GM12864 (cell line): Measurements from ENCODE around the gene SRSF5.

Source experiments
- DNase-seq: peaks from one replicate; pipeline ENCODE4 v3.0.0-alpha.2; 2011; ENCODE audit warnings: low read depth
- H3K4me3 ChIP-seq: 2 replicates; pipeline ENCODE4 v1.5.1; 2011; ENCODE audit warnings: mild to moderate bottlenecking, low read depth, low read length, control low read depth
- TF ChIP-seq, protein P1 (sequence below): IDR thresholded peaks from 2 replicates; pipeline ENCODE4 v1.5.1; 2011; ENCODE audit warnings: low read depth, mild to moderate bottlenecking, moderate library complexity, low read length, control low read depth, inconsistent platforms; ENCODE audit errors: missing control alignments

Gene SRSF5

DNA sequence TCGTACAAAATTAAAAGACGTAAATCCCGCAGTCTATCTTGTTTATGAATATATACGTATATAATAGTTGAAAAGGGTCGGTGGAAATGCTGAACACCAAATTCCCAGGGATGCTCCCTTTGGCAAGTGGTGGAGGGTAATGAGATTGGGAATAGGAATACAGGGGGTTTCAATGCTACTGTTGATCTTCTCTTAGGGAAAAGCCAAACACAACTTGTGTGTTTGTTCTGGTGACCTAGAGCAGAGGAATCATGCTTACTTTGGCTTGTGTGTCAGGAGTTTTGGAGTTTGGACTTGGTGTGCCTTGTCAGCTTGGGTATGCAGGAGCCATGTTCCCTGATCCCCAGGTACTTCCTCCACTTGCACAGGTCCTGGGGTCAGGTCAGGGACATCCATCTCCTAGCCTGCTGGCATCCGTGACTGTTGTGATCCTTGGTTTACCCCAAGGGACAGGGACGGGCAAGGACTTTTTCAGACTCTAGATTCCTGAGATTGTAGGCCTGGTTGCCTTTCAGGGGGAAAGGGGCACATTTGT lies 26.0 kb downstream of the SRSF5 start:
- no peak for DNase-seq
- TF ChIP-seq, protein P1, sequence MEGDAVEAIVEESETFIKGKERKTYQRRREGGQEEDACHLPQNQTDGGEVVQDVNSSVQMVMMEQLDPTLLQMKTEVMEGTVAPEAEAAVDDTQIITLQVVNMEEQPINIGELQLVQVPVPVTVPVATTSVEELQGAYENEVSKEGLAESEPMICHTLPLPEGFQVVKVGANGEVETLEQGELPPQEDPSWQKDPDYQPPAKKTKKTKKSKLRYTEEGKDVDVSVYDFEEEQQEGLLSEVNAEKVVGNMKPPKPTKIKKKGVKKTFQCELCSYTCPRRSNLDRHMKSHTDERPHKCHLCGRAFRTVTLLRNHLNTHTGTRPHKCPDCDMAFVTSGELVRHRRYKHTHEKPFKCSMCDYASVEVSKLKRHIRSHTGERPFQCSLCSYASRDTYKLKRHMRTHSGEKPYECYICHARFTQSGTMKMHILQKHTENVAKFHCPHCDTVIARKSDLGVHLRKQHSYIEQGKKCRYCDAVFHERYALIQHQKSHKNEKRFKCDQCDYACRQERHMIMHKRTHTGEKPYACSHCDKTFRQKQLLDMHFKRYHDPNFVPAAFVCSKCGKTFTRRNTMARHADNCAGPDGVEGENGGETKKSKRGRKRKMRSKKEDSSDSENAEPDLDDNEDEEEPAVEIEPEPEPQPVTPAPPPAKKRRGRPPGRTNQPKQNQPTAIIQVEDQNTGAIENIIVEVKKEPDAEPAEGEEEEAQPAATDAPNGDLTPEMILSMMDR: no peak
- H3K4me3 ChIP-seq: no peak overlapping the region

DNA sequence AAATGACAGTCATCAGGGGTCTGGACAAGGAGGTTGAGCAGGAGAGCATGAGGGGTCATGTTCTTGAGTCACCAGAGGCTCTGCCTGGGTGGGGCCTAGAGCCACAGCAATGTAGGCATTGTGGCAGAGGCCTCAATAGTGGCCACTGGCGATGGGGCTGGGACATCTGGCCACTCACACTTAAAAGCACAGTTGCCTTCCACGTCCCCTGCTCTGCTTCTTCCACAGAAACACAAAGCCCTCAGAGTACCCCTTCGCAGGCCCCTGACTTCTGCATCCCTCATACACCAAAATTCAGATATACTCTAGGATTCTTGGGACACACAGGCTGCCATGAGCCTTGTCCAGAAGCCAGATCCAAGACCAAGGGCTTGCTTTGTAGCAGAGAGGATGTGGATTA lies 27.8 kb downstream of the SRSF5 start:
- TF ChIP-seq, protein P1: no peak
- no peak for DNase-seq

DNA sequence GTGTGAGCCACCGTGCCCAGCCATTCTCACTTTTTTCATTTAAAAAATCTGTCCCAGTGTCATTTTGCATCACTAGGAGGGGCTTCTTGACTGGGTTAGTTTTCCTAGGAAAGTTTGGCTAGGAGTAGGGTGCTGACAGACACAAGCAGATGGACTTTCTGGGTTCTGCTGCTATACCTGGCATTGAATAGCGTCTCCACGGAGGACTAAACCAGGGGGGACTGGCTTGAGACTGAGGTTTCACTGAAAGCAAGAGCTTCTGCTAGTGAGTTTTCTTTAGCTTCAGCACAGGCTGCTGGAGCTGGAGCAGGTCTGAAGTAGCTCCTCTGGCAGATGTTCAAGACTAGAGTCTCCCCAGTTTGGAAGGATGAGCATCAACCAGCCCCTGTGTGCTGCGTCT lies 28.7 kb downstream of the SRSF5 start:
- DNase-seq: no peak
- no peak overlapping the region for H3K4me3 ChIP-seq
- TF ChIP-seq, protein P1: no peak

More for the DNA sequence above, 27.8 kb downstream of the SRSF5 start:
- no peak overlapping the region for H3K4me3 ChIP-seq

DNA sequence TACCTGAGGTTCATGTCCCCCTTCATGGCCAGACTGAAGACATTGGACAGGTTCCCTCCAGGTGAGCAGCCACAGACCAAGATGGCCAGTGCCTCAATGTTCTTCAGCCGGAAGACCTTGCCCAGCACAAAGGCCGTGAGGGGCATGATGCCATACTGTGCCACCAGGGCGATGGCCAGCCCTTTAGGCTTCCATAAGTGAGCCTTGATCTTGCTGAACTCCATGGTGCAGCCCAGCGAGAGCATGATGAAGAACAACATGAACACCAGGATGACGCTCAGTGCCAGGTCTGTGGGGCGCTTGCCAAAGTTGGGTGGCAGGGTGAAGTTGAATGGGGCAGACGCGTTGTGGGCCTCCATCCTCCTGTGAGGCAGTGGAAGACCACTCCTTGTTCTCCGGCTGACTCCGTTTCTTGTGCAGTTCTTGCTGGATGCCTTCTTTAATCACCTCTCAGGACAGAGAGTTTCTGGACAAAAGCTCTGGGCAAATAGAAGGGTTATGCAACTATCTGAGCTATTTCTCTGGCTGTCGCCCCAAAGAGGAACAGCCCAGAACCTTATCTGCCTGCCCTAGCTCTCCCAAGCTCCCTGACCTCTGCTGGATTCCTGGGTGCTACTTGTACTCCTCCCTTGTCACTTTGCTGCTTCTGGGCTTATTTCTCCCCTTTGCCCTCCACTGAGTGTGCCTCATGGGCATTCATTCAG lies 30.0 kb downstream of the SRSF5 start, which contains the start of gene SLC10A1:
Gene SLC10A1, minus strand, starts transcription at position 445 of the 704 bp plus-strand sequence. Its CDS starts 86 bp downstream, at position 359.
- TF ChIP-seq, protein P1: no peak
- no peak for DNase-seq
- H3K4me3 ChIP-seq: no peak within 1 kb of the TSS

DNA sequence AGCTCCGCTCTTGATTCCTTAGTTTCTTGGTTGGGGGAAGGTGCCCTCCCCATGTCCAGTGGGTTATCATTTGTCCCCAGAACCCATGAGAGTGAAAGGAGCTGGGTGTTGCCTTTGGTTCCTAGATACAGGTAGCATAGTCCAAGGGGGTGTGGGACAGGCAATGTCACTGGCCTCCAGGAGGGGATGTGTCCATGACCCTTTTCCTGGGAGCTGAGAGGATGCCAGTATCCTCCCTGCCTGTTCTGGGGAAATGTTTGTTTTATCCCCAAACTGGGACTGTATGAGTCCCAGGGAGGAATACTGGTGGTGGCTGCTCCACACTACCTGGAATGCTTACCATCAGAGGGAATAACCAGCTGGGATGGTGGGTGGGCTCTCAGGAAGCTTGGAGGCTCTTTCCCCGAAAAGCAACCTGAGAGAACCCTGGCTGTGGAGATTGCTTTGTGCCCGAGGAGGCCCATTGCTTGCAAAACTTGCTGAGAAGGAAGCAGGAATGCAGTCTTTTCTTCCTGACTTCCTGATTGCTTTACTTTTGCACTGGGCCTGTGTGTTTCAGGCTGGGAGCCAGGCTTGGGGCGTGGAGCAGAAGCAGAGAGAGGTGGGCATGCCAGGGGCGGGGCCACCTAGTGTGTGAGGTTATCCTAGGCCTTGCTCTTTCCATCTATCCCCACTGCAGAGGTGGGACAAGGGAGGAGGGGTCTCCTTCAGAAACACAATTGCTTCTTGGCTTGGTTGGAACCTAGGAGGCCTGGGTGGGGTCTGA lies 30.8 kb downstream of the SRSF5 start:
- TF ChIP-seq, protein P1: no peak
- DNase-seq: no peak
- no peak overlapping the region for H3K4me3 ChIP-seq

DNA sequence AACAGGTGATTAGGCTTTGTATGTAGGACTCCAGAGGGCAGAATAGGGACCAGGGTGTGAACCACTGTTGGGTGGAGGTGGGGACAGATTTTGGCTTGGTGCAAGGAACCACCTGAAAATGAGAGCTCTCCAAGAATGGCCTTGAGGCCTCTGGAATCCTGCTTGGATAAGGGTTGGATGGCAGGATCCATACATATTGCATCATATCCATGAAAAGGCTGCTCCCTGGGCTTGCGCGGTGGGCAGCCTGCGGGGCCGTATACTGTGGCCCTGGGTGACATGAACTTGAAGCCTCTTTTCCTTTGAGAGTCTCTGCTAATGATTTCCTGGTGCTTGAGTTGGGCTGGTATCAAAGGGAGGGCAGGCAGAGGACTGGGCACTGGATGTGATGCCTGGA lies 31.4 kb downstream of the SRSF5 start:
- H3K4me3 ChIP-seq: no peak overlapping the region
- TF ChIP-seq, protein P1: no peak
- DNase-seq: no peak
